K562 (cell line): ENCODE data around the gene KCNK10. TPM values are rescaled to one million over a fixed set of nuclear protein-coding genes. Genes with fewer than 3 reads are reported as not detected.

Experiments used
- ATAC-seq: fragments of 200-7000 bp; cut with Tn5 transposase; 3 replicates; pipeline ENCODE4 v1.9.1; 2020; ENCODE audit warnings: moderate library complexity
- BruUV-seq: library from RNA; stranded (reverse); fragments of 400-500 nt; replicated peaks from 2 replicates; lab custom pipeline; 2021; lab: Mats Ljungman, UMichigan
- CTCF ChIA-PET: fragments of 300-600 bp; formaldehyde crosslinking; extraction: SDS; loops from one replicate; lab custom pipeline; 2021; ENCODE audit warnings: low intra/inter-chr PET ratio; lab: Yijun Ruan, JAX
- POLR2A ChIA-PET: fragments of 300-600, 350-650 bp; sonication (Branson Sonifier 250); formaldehyde crosslinking; extraction: SDS; loops from one replicate; lab custom pipeline; 2021; ENCODE audit warnings: antibody characterized with exemption, inconsistent platforms; lab: Yijun Ruan, JAX
- DNase-seq, 4 experiments: peaks; one replicate each; pipeline versions ENCODE4 v3.0.0 to v3.0.0-alpha.2; 2011 to 2018; ENCODE audit warnings: low spot score in 3 of 4, mixed read lengths in 3 of 4; ENCODE audit errors: extremely low read depth in 1 of 4
- FAIRE-seq: peaks from 2 replicates; lab custom pipeline; 2011; peaks lifted over from hg19 to GRCh38; lab: Jason Lieb, UNC
- H2AFZ ChIP-seq: 2 replicates; pipeline ENCODE4 v1.6.0; 2011; ENCODE audit warnings: low read depth, low read length, control low read depth, inconsistent platforms
- H3K27ac ChIP-seq: fragments of 200-600 bp; 3 replicates; pipeline ENCODE4 v1.8.0; 2011; ENCODE audit warnings: low read depth, mild to moderate bottlenecking, control low read depth, inconsistent platforms, low read length, moderate library complexity, mixed read lengths; ENCODE audit errors: extremely low read depth
- H3K27me3 ChIP-seq, 2 experiments: fragments of 300-600 bp in 1 of 2; 2 replicates in 1 of 2; 3 replicates in 1 of 2; pipeline versions ENCODE4 v1.6.0 to v1.8.0; 2011; ENCODE audit warnings: inconsistent platforms in 2 of 2, low read length in 2 of 2, mild to moderate bottlenecking in 1 of 2, mixed read lengths in 1 of 2, moderate library complexity in 1 of 2; ENCODE audit not compliant: control insufficient read depth in 2 of 2, insufficient read depth in 2 of 2
- H3K36me3 ChIP-seq: fragments of 300-600 bp; 3 replicates; pipeline ENCODE4 v1.8.0; 2011; ENCODE audit warnings: mild to moderate bottlenecking, low read length, inconsistent platforms; ENCODE audit not compliant: control insufficient read depth, insufficient read depth
- H3K4me1 ChIP-seq, 2 experiments: fragments of 200-600 bp in 1 of 2; replicated peaks in 1 of 2; 2 replicates in 1 of 2; 3 replicates in 1 of 2; pipeline versions ENCODE4 v1.5.1 to v1.8.0; 2011; ENCODE audit warnings: inconsistent platforms in 2 of 2, low read length in 2 of 2, mild to moderate bottlenecking in 1 of 2, mixed read lengths in 1 of 2, moderate library complexity in 1 of 2; ENCODE audit not compliant: control insufficient read depth in 2 of 2, insufficient read depth in 2 of 2
- H3K4me2 ChIP-seq: 2 replicates; pipeline ENCODE4 v1.6.1; 2011; ENCODE audit warnings: low read length, control low read depth, inconsistent platforms, mixed read lengths; ENCODE audit not compliant: insufficient read depth
- H3K4me3 ChIP-seq: fragments of 200-600 bp; sonication (generic), shearing (Covaris generic); 2 replicates; pipeline ENCODE4 v1.5.1; 2016; ENCODE audit warnings: control low read depth, inconsistent platforms
- H3K79me2 ChIP-seq: fragments of 200-600 bp; 3 replicates; pipeline ENCODE4 v1.8.0; 2011; ENCODE audit warnings: low read length, inconsistent platforms; ENCODE audit not compliant: control insufficient read depth, insufficient read depth
- H3K9ac ChIP-seq, 2 experiments: 2 replicates each; pipeline versions ENCODE4 v1.6.0 to v1.6.1; 2011; ENCODE audit warnings: low read depth in 2 of 2, low read length in 2 of 2, control low read depth in 1 of 2, inconsistent platforms in 1 of 2, mild to moderate bottlenecking in 1 of 2, mixed read lengths in 1 of 2; ENCODE audit not compliant: insufficient read depth in 1 of 2
- H3K9me1 ChIP-seq: one replicate; pipeline ENCODE4 v1.6.0; 2011; ENCODE audit warnings: inconsistent platforms, mild to moderate bottlenecking, low read length, moderate library complexity; ENCODE audit not compliant: control insufficient read depth, insufficient read depth
- H3K9me3 ChIP-seq: replicated peaks from 2 replicates; pipeline ENCODE4 v1.5.1; 2011; ENCODE audit warnings: low read depth, low read length, inconsistent platforms; ENCODE audit not compliant: control insufficient read depth, insufficient read depth
- H4K20me1 ChIP-seq: replicated peaks from 2 replicates; pipeline ENCODE4 v1.6.1; 2011; ENCODE audit warnings: low read length, inconsistent platforms, mixed read lengths; ENCODE audit not compliant: control insufficient read depth, insufficient read depth
- CC2D1A ChIP-seq: fragments of 450-650 bp; IDR thresholded peaks from 2 replicates; pipeline ENCODE4 v1.6.1; 2017; ENCODE audit warnings: mild to moderate bottlenecking
- E2F6 ChIP-seq, 2 experiments: IDR thresholded peaks; 2 replicates each; pipeline ENCODE4 v1.6.1; 2011; ENCODE audit warnings: borderline replicate concordance in 1 of 2, control low read depth in 1 of 2, low read depth in 1 of 2, low read length in 1 of 2, mild to moderate bottlenecking in 1 of 2, mixed read lengths in 1 of 2, moderate library complexity in 1 of 2; ENCODE audit not compliant: insufficient read depth in 1 of 2, insufficient read length in 1 of 2, poor library complexity in 1 of 2, severe bottlenecking in 1 of 2; ENCODE audit errors: extremely low read depth in 1 of 2
- HBP1 ChIP-seq: fragments of 450-650 bp; formaldehyde crosslinking; IDR thresholded peaks from 2 replicates; pipeline ENCODE4 v1.4.0; 2022; ENCODE audit warnings: missing genetic modification characterization
- JUNB ChIP-seq: fragments of 450-650 bp; formaldehyde crosslinking; conservative IDR thresholded peaks from 2 replicates; pipeline ENCODE4 v1.4.0; 2020; ENCODE audit warnings: mild to moderate bottlenecking
- NFE2 ChIP-seq: IDR thresholded peaks from 2 replicates; pipeline ENCODE4 v1.6.1; 2014; ENCODE audit warnings: antibody characterized with exemption, low read depth
- TRIM24 ChIP-seq, 2 experiments: fragments of 450-650 bp; IDR thresholded peaks; 2 replicates each; pipeline ENCODE4 v1.6.1; 2016
- ZNF696 ChIP-seq: fragments of 250-450 bp; sonication (Bioruptor Pico); conservative IDR thresholded peaks from 2 replicates; pipeline ENCODE4 v1.4.0; 2020; ENCODE audit warnings: mild to moderate bottlenecking, moderate library complexity
- WGBS: fragments of 100-300 bp; shearing (Covaris generic); methylation state at CpG from one replicate; pipeline ENCODE4 v1.1.6; 2016; ENCODE audit warnings: low coverage, mixed read lengths; ENCODE audit not compliant: insufficient coverage; ENCODE audit errors: missing lambda C conversion rate; 5-methylcytosine and 5-hydroxymethylcytosine counted together
- in situ Hi-C: fragments of 300-500 bp; cut with MboI; formaldehyde crosslinking; loops from 4 replicates; pipeline ENCODE4 v1.15.0; 2018; ENCODE audit warnings: inconsistent platforms, mixed read lengths
- intact Hi-C: fragments of 100-400 bp; cut with micrococcal nuclease; formaldehyde crosslinking; loops from 2 replicates; pipeline ENCODE4 v1.14.2; 2022
- polyA plus RNA-seq, 8 experiments: library from polyadenylated mRNA; depleted of rRNA in 4 of 8; stranded (reverse) in 5 of 8; unstranded in 3 of 8; fragments of >200 nt; fragmentation: Nextera tagmentation in 2 of 8; fragmentation: Illumina TruSeq in 1 of 8; extraction: Ambion mirVana in 2 of 8; extraction: Trizol in 1 of 8; gene quantifications; 2 replicates each; pipeline versions ENCODE4 v1.2.1 to v1.2.3, GENCODE V29; 2011 to 2014; ENCODE audit warnings: inconsistent platforms in 1 of 8, missing spikeins in 1 of 8
- total RNA-seq, 7 experiments: library from RNA; depleted of rRNA in 6 of 7; stranded (reverse); fragments of >200 nt in 6 of 7; fragmentation: Illumina TruSeq in 2 of 7; extraction: Trizol in 2 of 7; gene quantifications; 2 replicates each; pipeline versions ENCODE4 v1.2.1 to v1.2.3, GENCODE V29; 2011 to 2021; ENCODE audit warnings: low replicate concordance in 1 of 7

KCNK10 gene
- total and polyA plus RNA-seq, 9 of the 15 experiments (the other 6 are each of a cell fraction or from before 2014, with no cell fraction given): not detected

GRCh38 chr14:88333036-88333435 is 10.0 kb upstream of the KCNK10 start:
- no peaks in the 10 kb centered on the region for H3K9me3 ChIP-seq
- TF ChIP-seq NFE2: no peak
- TF ChIP-seq CC2D1A: no peak
- no peak for TF ChIP-seq HBP1 (CRISPR knock-in tag)
- TF ChIP-seq, all 486 proteins: peak for 0
- Histone ChIP-seq H3K36me3 (no peaks in the 10 kb centered on the region), H3K9me1 (no peaks in the 10 kb centered on the region), H2AFZ (no peak overlapping the region), H3K4me3 (no peak overlapping the region), H3K27ac (no peak overlapping the region), H3K9ac (no peak overlapping the region), H3K79me2 (no peaks in the 10 kb centered on the region), H3K4me2 (no peak overlapping the region), H3K27me3 (no peaks in the 10 kb centered on the region), H4K20me1 (no peaks in the 10 kb centered on the region), H3K4me1 (no peaks in the 10 kb centered on the region)
- intact Hi-C loops: no loop called here
- BruUV-seq: no TSS peak
- in situ Hi-C loops: no loop called here
- WGBS: 0% methylated on average over 1 of the region's 1 CpG
- CTCF ChIA-PET: no interaction called here
- no peak for ATAC-seq
- no peak for DNase-seq
- POLR2A ChIA-PET: no interaction called here
- no peak for FAIRE-seq

- ChIA-PET CTCF (no interaction called here), POLR2A (no interaction called here)
- Histone ChIP-seq H3K9me3 (no peaks in the 10 kb centered on the region), H3K27me3 (peaks cover 3 to 15% of the 10 kb centered on the region in 2 experiments; a peak in 3 of 5 replicates), H2AFZ (no peak overlapping the region), H3K36me3 (no peaks in the 10 kb centered on the region), H4K20me1 (no peaks in the 10 kb centered on the region), H3K9ac (no peak overlapping the region), H3K79me2 (no peaks in the 10 kb centered on the region), H3K9me1 (no peaks in the 10 kb centered on the region), H3K27ac (no peak overlapping the region), H3K4me3 (no peak overlapping the region), H3K4me2 (no peak overlapping the region), H3K4me1 (no peaks in the 10 kb centered on the region; a peak in 1 of 5 replicates)
- ATAC-seq (no peak), DNase-seq (no peak), FAIRE-seq (no peak)
- intact Hi-C loops (no loop called here), in situ Hi-C loops (no loop called here)
- BruUV-seq: no TSS peak
- WGBS: 0% methylated on average over 1 of the region's 1 CpG
- TF ChIP-seq E2F6 (IDR thresholded peaks at IDR 0.05; ENCODE audit: borderline replicate concordance in 1 of 2, extremely low read depth in 1 of 2, insufficient read depth in 1 of 2, insufficient read length in 1 of 2, low read depth in 1 of 2, low read length in 1 of 2, poor library complexity in 1 of 2, severe bottlenecking in 1 of 2): no peak
- TF ChIP-seq JUNB: no peak
- no peak for TF ChIP-seq ZNF696 (CRISPR knock-in tag)
- TF ChIP-seq TRIM24 (IDR thresholded peaks at IDR 0.05): no peak
Measured at GRCh38 chr14:88327497-88327896, 4.4 kb upstream of the KCNK10 start.
